Osteoblast (primary cell): ENCODE results near the gene C5. TPM values are rescaled to one million over a fixed set of nuclear protein-coding genes. Genes with fewer than 3 reads are reported as not detected.

Experiments
- DNase-seq: peaks from one replicate; pipeline ENCODE4 v3.0.0; 2011; ENCODE audit warnings: low spot score, mixed read lengths; ENCODE audit not compliant: insufficient read length; ENCODE audit errors: missing footprints
- H2AFZ ChIP-seq: 2 replicates; pipeline ENCODE4 v1.6.0; 2011; ENCODE audit warnings: mild to moderate bottlenecking, low read length
- H3K27ac ChIP-seq: 2 replicates; pipeline ENCODE4 v1.5.1; 2011; ENCODE audit warnings: mild to moderate bottlenecking, low read depth, low read length, moderate library complexity
- H3K27me3 ChIP-seq: 2 replicates; pipeline ENCODE4 v1.6.0; 2012; ENCODE audit warnings: mild to moderate bottlenecking, control low read depth, inconsistent platforms, low read length, moderate library complexity; ENCODE audit not compliant: insufficient read depth
- H3K36me3 ChIP-seq: 2 replicates; pipeline ENCODE4 v1.5.1; 2011; ENCODE audit warnings: mild to moderate bottlenecking, low read length, control low read depth, moderate library complexity; ENCODE audit not compliant: insufficient read depth
- H3K4me1 ChIP-seq: 2 replicates; pipeline ENCODE4 v1.5.1; 2011; ENCODE audit warnings: mild to moderate bottlenecking, low read length, control low read depth, moderate library complexity; ENCODE audit not compliant: insufficient read depth
- H3K4me2 ChIP-seq: 2 replicates; pipeline ENCODE4 v1.6.0; 2011; ENCODE audit warnings: mild to moderate bottlenecking, low read length; ENCODE audit not compliant: insufficient read depth
- H3K4me3 ChIP-seq: fragments of 200-600 bp; sonication (generic); 3 replicates; pipeline ENCODE4 v1.5.1; 2012; ENCODE audit warnings: mild to moderate bottlenecking, low read length, inconsistent platforms; ENCODE audit not compliant: insufficient read depth
- H3K79me2 ChIP-seq: 2 replicates; pipeline ENCODE4 v1.6.0; 2012; ENCODE audit warnings: mild to moderate bottlenecking, low read length, control low read depth, inconsistent platforms; ENCODE audit not compliant: insufficient read depth
- H3K9me3 ChIP-seq: 2 replicates; pipeline ENCODE4 v1.5.1; 2011; ENCODE audit warnings: low read depth, low read length, control low read depth
- H4K20me1 ChIP-seq: 2 replicates; pipeline ENCODE4 v1.6.0; 2012; ENCODE audit warnings: mild to moderate bottlenecking, low read length, control low read depth; ENCODE audit not compliant: insufficient read depth
- CTCF ChIP-seq: IDR thresholded peaks from 2 replicates; pipeline ENCODE4 v1.5.1; 2011; ENCODE audit warnings: mild to moderate bottlenecking, low read depth, low read length, moderate library complexity; ENCODE audit errors: extremely low read depth
- total RNA-seq: library from RNA; depleted of rRNA; stranded (reverse); fragments of >200 nt; gene quantifications from 2 replicates; pipeline ENCODE4 v1.2.3, GENCODE V29; 2012

C5 gene
- total RNA-seq, 1 donor, result 5.1 TPM

GRCh38 chr9:121059513-121059912, 9.4 kb upstream of the C5 start:
- Histone ChIP-seq H3K9me3 (no peaks in the 10 kb centered on the region), H4K20me1 (no peaks in the 10 kb centered on the region), H3K4me1 (no peaks in the 10 kb centered on the region), H2AFZ (no peak overlapping the region), H3K4me3 (no peak overlapping the region), H3K79me2 (no peaks in the 10 kb centered on the region), H3K36me3 (no peaks in the 10 kb centered on the region), H3K27me3 (no peaks in the 10 kb centered on the region), H3K4me2 (no peak overlapping the region), H3K27ac (no peak overlapping the region)
- no peak for TF ChIP-seq CTCF
- DNase-seq, result no peak

GRCh38 chr9:121057821-121058220, 7.7 kb upstream of the C5 start:
- no peak for TF ChIP-seq CTCF
- no peak overlapping the region for H3K4me3 ChIP-seq
- H3K27ac ChIP-seq, result no peak overlapping the region
- H2AFZ ChIP-seq, result no peak overlapping the region
- no peaks in the 10 kb centered on the region for H3K9me3 ChIP-seq
- no peak overlapping the region for H3K4me2 ChIP-seq
- no peaks in the 10 kb centered on the region for H3K27me3 ChIP-seq
- H3K4me1 ChIP-seq, result no peaks in the 10 kb centered on the region
- no peaks in the 10 kb centered on the region for H4K20me1 ChIP-seq
- no peak for DNase-seq
- H3K36me3 ChIP-seq, result no peaks in the 10 kb centered on the region
- no peaks in the 10 kb centered on the region for H3K79me2 ChIP-seq

- no peaks in the 10 kb centered on the region for H3K4me1 ChIP-seq
- H3K9me3 ChIP-seq, result no peaks in the 10 kb centered on the region
- peak overlapping the region; percentile 18 for H2AFZ ChIP-seq
- peak; percentile 70 for DNase-seq
- H3K36me3 ChIP-seq, result no peaks in the 10 kb centered on the region
- no peak overlapping the region for H3K4me2 ChIP-seq
- no peak overlapping the region for H3K4me3 ChIP-seq
- H4K20me1 ChIP-seq, result no peaks in the 10 kb centered on the region
- peak; percentile 49 for TF ChIP-seq CTCF
- H3K27ac ChIP-seq, result no peak overlapping the region
- H3K79me2 ChIP-seq, result no peaks in the 10 kb centered on the region
- no peaks in the 10 kb centered on the region for H3K27me3 ChIP-seq
Observed at GRCh38 chr9:121055642-121056143, 5.6 kb upstream of the C5 start.

- Histone ChIP-seq H3K4me1 (no peaks in the 10 kb centered on the region), H3K27ac (no peak overlapping the region), H3K4me2 (no peak overlapping the region), H3K9me3 (no peaks in the 10 kb centered on the region), H3K36me3 (no peaks in the 10 kb centered on the region), H3K27me3 (no peaks in the 10 kb centered on the region), H3K79me2 (no peaks in the 10 kb centered on the region), H3K4me3 (no peak overlapping the region), H2AFZ (no peak overlapping the region), H4K20me1 (no peaks in the 10 kb centered on the region)
- TF ChIP-seq CTCF, result no peak
- no peak for DNase-seq
Observed at GRCh38 chr9:121053544-121053943, 3.5 kb upstream of the C5 start.
